LNCaP clone FGC (cell line): ENCODE results near the gene CHMP3.
"Not testable (repeated sequence)": the region's sequence is repeated elsewhere in the genome, so short reads cannot be mapped to it uniquely, and the experiment has no call there.

ENCODE experiments used
- DNase-seq: peaks from one replicate; pipeline ENCODE4 v3.0.0-alpha.2; 2011; ENCODE audit warnings: low read depth
- H3K4me3 ChIP-seq: 2 replicates; pipeline ENCODE4 v1.5.1; 2011; ENCODE audit warnings: mild to moderate bottlenecking, low read depth, low read length, control low read depth
- CTCF ChIP-seq: IDR thresholded peaks from 2 replicates; pipeline ENCODE4 v1.5.1; 2012; ENCODE audit warnings: mild to moderate bottlenecking; ENCODE audit not compliant: control insufficient read depth, insufficient read depth; ENCODE audit errors: extremely low read depth

Gene CHMP3

GRCh38 chr2:86566821-86567190 is 3.6 kb upstream of the CHMP3 start:
- no peak for DNase-seq
- H3K4me3 ChIP-seq, result no peak overlapping the region
- no peak for TF ChIP-seq CTCF

DNA sequence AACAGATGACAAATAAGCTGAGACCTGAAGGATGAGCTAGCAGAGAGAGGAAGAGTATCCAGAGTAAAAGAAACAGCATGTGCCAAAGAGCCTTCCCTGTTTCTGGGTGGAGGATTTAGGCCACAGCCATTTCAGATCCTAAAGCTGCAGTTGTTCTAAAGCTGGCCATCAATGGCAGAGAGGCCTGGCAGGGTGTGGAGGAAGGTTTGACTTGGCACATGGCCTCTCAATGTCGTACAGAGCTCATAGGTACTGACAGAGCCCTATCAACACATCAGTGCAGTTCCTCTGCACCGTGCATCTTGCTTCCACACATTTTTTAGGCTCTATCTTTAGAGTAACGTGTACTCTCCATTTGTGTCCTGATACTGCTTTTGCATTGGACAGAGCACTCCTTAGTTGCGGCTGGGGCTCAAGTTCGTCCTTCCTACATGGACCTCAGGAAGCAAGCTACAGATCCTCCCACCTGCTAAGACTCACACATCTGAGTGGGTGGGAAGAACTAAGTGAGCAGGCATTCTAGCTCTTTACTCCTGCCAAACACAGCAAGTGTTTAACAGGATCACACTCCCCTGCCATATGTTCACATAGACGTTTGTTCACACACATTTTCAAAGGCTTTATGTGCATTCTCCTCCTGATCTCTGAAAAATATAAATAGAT is 3.0 kb upstream of the CHMP3 start:
- TF ChIP-seq CTCF, result no peak
- no peak overlapping the region for H3K4me3 ChIP-seq
- DNase-seq, result no peak

- H3K4me3 ChIP-seq, result peak overlapping the region; percentile 88
- no peak for TF ChIP-seq CTCF
- no peak for DNase-seq
Measured at GRCh38 chr2:86563650-86564061, 413 bp upstream of the CHMP3 start.

DNA sequence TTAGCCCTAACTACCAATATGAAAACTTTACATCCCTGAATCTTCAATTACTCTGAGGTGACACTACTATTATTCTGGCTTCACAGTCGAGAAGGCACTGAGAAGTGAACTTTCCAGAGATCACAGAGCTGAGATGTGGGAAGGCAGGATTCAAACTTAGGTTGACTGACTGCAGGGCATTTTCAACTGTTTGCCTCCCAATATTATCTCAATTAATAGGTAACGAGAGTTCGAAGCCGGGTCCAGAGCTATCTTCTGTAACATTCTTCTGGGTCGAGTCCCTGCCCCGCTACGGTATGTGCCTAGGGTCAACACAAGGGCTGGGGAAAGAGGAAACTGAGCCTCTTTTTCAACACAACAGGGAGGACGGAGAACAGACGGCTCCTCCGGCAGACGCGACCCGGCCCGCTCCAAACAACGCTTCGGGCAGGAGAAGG is 740 bp downstream of the CHMP3 start:
- no peak for DNase-seq
- TF ChIP-seq CTCF, result no peak
- H3K4me3 ChIP-seq, result peak overlapping the region; percentile 88

GRCh38 chr2:86557836-86558235 is 5.4 kb downstream of the CHMP3 start:
- no peak overlapping the region for H3K4me3 ChIP-seq
- no peak for TF ChIP-seq CTCF
- no peak for DNase-seq

GRCh38 chr2:86556508-86556907 is 6.7 kb downstream of the CHMP3 start:
- no peak overlapping the region for H3K4me3 ChIP-seq
- TF ChIP-seq CTCF, result no peak
- DNase-seq, result no peak

- TF ChIP-seq CTCF, result no peak
- no peak for DNase-seq
- H3K4me3 ChIP-seq, result no peak overlapping the region
Measured at GRCh38 chr2:86552889-86553288, 10.4 kb downstream of the CHMP3 start.

GRCh38 chr2:86549963-86550725 is 13.1 kb downstream of the CHMP3 start:
- not testable (repeated sequence) for DNase-seq, H3K4me3 ChIP-seq

- not testable (repeated sequence) for DNase-seq, H3K4me3 ChIP-seq
Measured at GRCh38 chr2:86549440-86549839, 13.8 kb downstream of the CHMP3 start.

DNA sequence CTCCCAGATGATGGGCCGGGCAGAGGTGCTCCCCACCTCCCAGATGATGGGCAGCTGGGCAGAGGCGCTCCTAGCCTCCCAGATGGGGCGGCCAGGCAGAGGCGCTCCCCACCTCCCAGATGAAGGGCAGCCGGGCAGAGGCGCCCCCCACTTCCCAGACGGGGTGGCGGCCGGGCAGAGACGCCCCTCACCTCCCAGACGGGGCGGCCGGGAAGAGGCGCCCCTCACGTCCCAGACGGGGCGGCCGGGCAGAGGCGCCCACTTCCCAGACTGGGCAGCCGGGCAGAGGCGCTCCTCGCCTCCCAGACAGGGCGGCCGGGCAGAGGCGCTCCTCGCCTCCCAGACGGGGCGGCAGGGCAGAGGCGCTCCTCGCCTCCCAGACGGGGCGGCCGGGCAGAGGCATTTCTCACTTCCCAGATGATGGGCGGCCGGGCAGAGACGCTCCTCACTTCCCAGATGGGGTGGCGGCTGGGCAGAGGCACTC is 14.3 kb downstream of the CHMP3 start:
- not testable (repeated sequence) for H3K4me3 ChIP-seq, DNase-seq
